HCT116 (cell line): Measurements from ENCODE around the gene ABCA9. TPM values are rescaled to one million over a fixed set of nuclear protein-coding genes. Genes with fewer than 3 reads are reported as not detected.

Source experiments
- ATAC-seq: fragments of 200-7000 bp; cut with Tn5 transposase; 2 replicates; pipeline ENCODE4 v1.9.1; 2020; ENCODE audit warnings: mild to moderate bottlenecking, moderate library complexity
- BruUV-seq: library from RNA; stranded (reverse); fragments of 400-500 nt; replicated peaks from 2 replicates; lab custom pipeline; 2021; lab: Mats Ljungman, UMichigan
- CTCF ChIA-PET: fragments of 300-600 bp; sonication (Branson Sonifier 250); formaldehyde crosslinking; loops from one replicate; lab custom pipeline; 2021; ENCODE audit warnings: antibody characterized with exemption; lab: Charles Lee
- POLR2A ChIA-PET: fragments of 300-600, 350-600 bp; sonication (Branson Sonifier 250); formaldehyde crosslinking; loops from one replicate; lab custom pipeline; 2021; ENCODE audit warnings: antibody characterized with exemption; lab: Charles Lee
- RAD21 ChIA-PET, 2 experiments: fragments of 300-600 bp; sonication (Branson Sonifier 250); formaldehyde crosslinking; loops; one replicate each; lab custom pipeline; 2023; ENCODE audit warnings: low total read pairs in 2 of 2; ENCODE audit not compliant: uncharacterized antibody in 2 of 2, unreplicated experiment in 2 of 2, low non-redundant PET in 1 of 2; lab: Charles Lee
- DNase-seq: peaks from one replicate; pipeline ENCODE4 v3.0.0-alpha.2; 2010; ENCODE audit warnings: low read depth, low spot score
- H2AFZ ChIP-seq: fragments of 200-600 bp; shearing (Covaris generic), sonication (generic); 2 replicates; pipeline ENCODE4 v1.6.1; 2017; ENCODE audit warnings: low read depth, mixed run types, mixed read lengths, antibody characterized with exemption, low read length; ENCODE audit not compliant: poor library complexity, severe bottlenecking
- H3K27ac ChIP-seq: 2 replicates; pipeline ENCODE4 v1.5.1; 2012; ENCODE audit warnings: low read depth, low read length
- H3K27me3 ChIP-seq: fragments of 200-600 bp; sonication (generic); 2 replicates; pipeline ENCODE4 v1.6.1; 2016; ENCODE audit warnings: mixed run types, low read length, mixed read lengths; ENCODE audit not compliant: insufficient read depth
- H3K36me3 ChIP-seq, 2 experiments: fragments of 200-500 bp in 1 of 2; fragments of 200-600 bp in 1 of 2; sonication (Bioruptor generic) in 1 of 2; sonication (generic) in 1 of 2; 2 replicates each; pipeline versions ENCODE4 v1.5.1 to v1.6.1; 2014 to 2016; ENCODE audit warnings: low read length in 2 of 2, inconsistent platforms in 1 of 2, mixed read lengths in 1 of 2, mixed run types in 1 of 2; ENCODE audit not compliant: insufficient read depth in 2 of 2, control insufficient read depth in 1 of 2
- H3K4me1 ChIP-seq, 2 experiments: fragments of 200-600 bp in 1 of 2; sonication (generic) in 1 of 2; 2 replicates each; pipeline versions ENCODE4 v1.5.1 to v1.6.1; 2012 to 2017; ENCODE audit warnings: low read length in 2 of 2, inconsistent platforms in 1 of 2, mild to moderate bottlenecking in 1 of 2, mixed read lengths in 1 of 2, mixed run types in 1 of 2, moderate library complexity in 1 of 2; ENCODE audit not compliant: insufficient read depth in 2 of 2, control insufficient read depth in 1 of 2
- H3K4me2 ChIP-seq: fragments of 200-600 bp; sonication (generic); 2 replicates; pipeline ENCODE4 v1.6.1; 2017; ENCODE audit warnings: mixed run types, low read length, mixed read lengths
- H3K4me3 ChIP-seq, 2 experiments: fragments of 200-600 bp in 1 of 2; sonication (generic) in 1 of 2; replicated peaks in 1 of 2; 2 replicates each; pipeline ENCODE4 v1.5.1; 2011 to 2016; ENCODE audit warnings: low read length in 2 of 2, control low read depth in 1 of 2, low read depth in 1 of 2, mild to moderate bottlenecking in 1 of 2, mixed read lengths in 1 of 2, mixed run types in 1 of 2
- H3K79me2 ChIP-seq: fragments of 200-600 bp; sonication (generic); 2 replicates; pipeline ENCODE4 v1.6.1; 2017; ENCODE audit warnings: mild to moderate bottlenecking, mixed run types, low read length, moderate library complexity, mixed read lengths; ENCODE audit not compliant: insufficient read depth
- H3K9ac ChIP-seq: fragments of 200-600 bp; sonication (generic); 2 replicates; pipeline ENCODE4 v1.6.1; 2016; ENCODE audit warnings: low read length, mixed read lengths
- H3K9me2 ChIP-seq: fragments of 200-600 bp; sonication (generic), shearing (Covaris generic); 2 replicates; pipeline ENCODE4 v1.6.1; 2017; ENCODE audit warnings: mixed run types, mild to moderate bottlenecking, moderate library complexity; ENCODE audit not compliant: insufficient read depth
- H3K9me3 ChIP-seq, 2 experiments: fragments of 200-500 bp in 1 of 2; fragments of 200-600 bp in 1 of 2; sonication (Bioruptor generic) in 1 of 2; sonication (generic) in 1 of 2; 2 replicates each; pipeline ENCODE4 v1.6.1; 2014 to 2017; ENCODE audit warnings: low read length in 2 of 2, mixed read lengths in 2 of 2, inconsistent platforms in 1 of 2, low read depth in 1 of 2, mild to moderate bottlenecking in 1 of 2, mixed run types in 1 of 2, moderate library complexity in 1 of 2; ENCODE audit not compliant: control insufficient read depth in 1 of 2, insufficient read depth in 1 of 2
- H4K20me1 ChIP-seq: fragments of 200-600 bp; sonication (generic), shearing (Covaris generic); 2 replicates; pipeline ENCODE4 v1.6.1; 2017; ENCODE audit warnings: mixed run types, mild to moderate bottlenecking, moderate library complexity; ENCODE audit not compliant: insufficient read depth
- CBX3 ChIP-seq: IDR thresholded peaks from 2 replicates; pipeline ENCODE4 v1.6.1; 2012; ENCODE audit warnings: low read depth
- EGR1 ChIP-seq: IDR thresholded peaks from 2 replicates; pipeline ENCODE4 v1.6.1; 2012; ENCODE audit warnings: low read depth
- ELF1 ChIP-seq: IDR thresholded peaks from 2 replicates; pipeline ENCODE4 v1.6.1; 2012; ENCODE audit warnings: low read depth, borderline replicate concordance
- JUND ChIP-seq: IDR thresholded peaks from 2 replicates; pipeline ENCODE4 v1.6.1; 2012
- RAD21 ChIP-seq: IDR thresholded peaks from 2 replicates; pipeline ENCODE4 v1.6.1; 2012; ENCODE audit warnings: low read depth, mild to moderate bottlenecking
- SRF ChIP-seq: IDR thresholded peaks from 2 replicates; pipeline ENCODE4 v1.6.1; 2012; ENCODE audit warnings: low read depth
- YY1 ChIP-seq: IDR thresholded peaks from 2 replicates; pipeline ENCODE4 v1.6.1; 2011; ENCODE audit warnings: low read length, low read depth, moderate library complexity, mild to moderate bottlenecking; ENCODE audit not compliant: insufficient replicate concordance; ENCODE audit errors: extremely low read depth
- ZFX ChIP-seq: fragments of 450-650 bp; IDR thresholded peaks from 2 replicates; pipeline ENCODE4 v1.6.1; 2017
- ZNF274 ChIP-seq: fragments of 200-500 bp; sonication (Bioruptor generic); IDR thresholded peaks from 2 replicates; pipeline ENCODE4 v1.6.1; 2014; ENCODE audit warnings: mild to moderate bottlenecking, low read depth, low read length, inconsistent platforms
- intact Hi-C: fragments of 100-400 bp; cut with micrococcal nuclease; formaldehyde crosslinking; loops from 2 replicates; pipeline ENCODE4 v1.10.0; 2022
- total RNA-seq: library from RNA; stranded (reverse); gene quantifications from one replicate; pipeline ENCODE4 v1.2.1, GENCODE V29; 2021; ENCODE audit not compliant: unreplicated experiment
- TF ChIP-seq, protein P1 (sequence below): IDR thresholded peaks from 2 replicates; pipeline ENCODE4 v1.6.1; 2012
- TF ChIP-seq, protein P2 (sequence below), 3 experiments: fragments of 200-600 bp in 1 of 3; sonication (generic) in 1 of 3; IDR thresholded peaks in 2 of 3; conservative IDR thresholded peaks in 1 of 3; 2 replicates each; pipeline ENCODE4 v1.5.1; 2012 to 2017; ENCODE audit warnings: low read depth in 2 of 3, low read length in 2 of 3, antibody characterized with exemption in 1 of 3, borderline replicate concordance in 1 of 3, control low read depth in 1 of 3, mild to moderate bottlenecking in 1 of 3, mixed read lengths in 1 of 3, mixed run types in 1 of 3, moderate library complexity in 1 of 3; ENCODE audit not compliant: insufficient read depth in 1 of 3
- TF ChIP-seq, protein P3 (sequence below): IDR thresholded peaks from 2 replicates; pipeline ENCODE4 v1.6.1; 2011; ENCODE audit warnings: mild to moderate bottlenecking, low read length, moderate library complexity; ENCODE audit not compliant: insufficient replicate concordance; ENCODE audit errors: extremely low read depth

The ABCA9 gene
- total RNA-seq, 1 experiment from 2014 or later, result not detected

DNA sequence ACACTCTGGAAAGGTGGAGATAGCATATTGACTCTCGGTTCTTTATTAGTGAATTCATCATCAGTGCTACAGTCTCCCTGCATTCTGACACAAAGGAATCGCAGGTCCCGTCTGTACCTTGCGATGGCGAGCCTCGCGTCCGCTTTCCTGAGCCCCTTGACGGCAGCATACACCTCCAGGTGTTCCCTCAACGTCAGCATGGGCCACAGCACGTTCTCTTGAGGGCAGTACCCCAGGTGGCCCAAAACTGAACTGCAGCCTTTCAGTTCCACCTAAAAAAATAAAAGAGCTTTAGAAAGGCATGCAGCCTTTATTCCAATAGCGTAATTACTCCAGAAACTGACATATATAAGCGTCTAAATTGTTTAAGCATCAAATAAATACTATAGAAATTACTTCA, 24.2 kb upstream of the ABCA9 start:
- Histone ChIP-seq H3K27me3 (no peaks in the 10 kb centered on the region), H3K9ac (no peak overlapping the region), H3K36me3 (no peaks in the 10 kb centered on the region), H4K20me1 (no peaks in the 10 kb centered on the region), H2AFZ (peak overlapping the region; percentile 54), H3K9me2 (no peaks in the 10 kb centered on the region), H3K27ac (no peak overlapping the region), H3K4me3 (no peak overlapping the region), H3K4me1 (no peaks in the 10 kb centered on the region; a peak in 1 of 4 replicates), H3K4me2 (peak overlapping the region; percentile 50), H3K79me2 (no peaks in the 10 kb centered on the region), H3K9me3 (peaks cover 0 to 6% of the 10 kb centered on the region in 2 experiments; a peak in 1 of 4 replicates)
- intact Hi-C loops, result no loop called here
- peak; percentile 41; the same call in 1 of the 2 replicates for TF ChIP-seq RAD21
- peak; percentile 84 for TF ChIP-seq CBX3
- TF ChIP-seq, protein P1, sequence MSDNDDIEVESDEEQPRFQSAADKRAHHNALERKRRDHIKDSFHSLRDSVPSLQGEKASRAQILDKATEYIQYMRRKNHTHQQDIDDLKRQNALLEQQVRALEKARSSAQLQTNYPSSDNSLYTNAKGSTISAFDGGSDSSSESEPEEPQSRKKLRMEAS, result peak; percentile 85
- no peak for TF ChIP-seq ELF1
- no peak for TF ChIP-seq ZNF274
- TF ChIP-seq, protein P2, sequence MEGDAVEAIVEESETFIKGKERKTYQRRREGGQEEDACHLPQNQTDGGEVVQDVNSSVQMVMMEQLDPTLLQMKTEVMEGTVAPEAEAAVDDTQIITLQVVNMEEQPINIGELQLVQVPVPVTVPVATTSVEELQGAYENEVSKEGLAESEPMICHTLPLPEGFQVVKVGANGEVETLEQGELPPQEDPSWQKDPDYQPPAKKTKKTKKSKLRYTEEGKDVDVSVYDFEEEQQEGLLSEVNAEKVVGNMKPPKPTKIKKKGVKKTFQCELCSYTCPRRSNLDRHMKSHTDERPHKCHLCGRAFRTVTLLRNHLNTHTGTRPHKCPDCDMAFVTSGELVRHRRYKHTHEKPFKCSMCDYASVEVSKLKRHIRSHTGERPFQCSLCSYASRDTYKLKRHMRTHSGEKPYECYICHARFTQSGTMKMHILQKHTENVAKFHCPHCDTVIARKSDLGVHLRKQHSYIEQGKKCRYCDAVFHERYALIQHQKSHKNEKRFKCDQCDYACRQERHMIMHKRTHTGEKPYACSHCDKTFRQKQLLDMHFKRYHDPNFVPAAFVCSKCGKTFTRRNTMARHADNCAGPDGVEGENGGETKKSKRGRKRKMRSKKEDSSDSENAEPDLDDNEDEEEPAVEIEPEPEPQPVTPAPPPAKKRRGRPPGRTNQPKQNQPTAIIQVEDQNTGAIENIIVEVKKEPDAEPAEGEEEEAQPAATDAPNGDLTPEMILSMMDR (IDR thresholded peaks at IDR 0.05 in 2 of 3, conservative IDR thresholded peaks at IDR 0.05 in 1 of 3; ENCODE audit: borderline replicate concordance in 1 of 3, insufficient read depth in 1 of 3, low read depth in 2 of 3, low read length in 2 of 3), result peak; percentile 47 to 85 (median 82); a peak in 5 of 6 replicates
- no peak for TF ChIP-seq ZFX
- ChIA-PET RAD21 (no interaction called here), CTCF (interaction anchor here (0.6 to 1.7 kb wide), 18 partner anchors 8 to 169 kb away, joined by 3 to 14 read pairs (median 4); partner anchors contain the start of genes ABCA6 and ABCA8), POLR2A (no interaction called here)
- DNase-seq (peak; percentile 81), ATAC-seq (peak; percentile 100)
- BruUV-seq, result no TSS peak

DNA sequence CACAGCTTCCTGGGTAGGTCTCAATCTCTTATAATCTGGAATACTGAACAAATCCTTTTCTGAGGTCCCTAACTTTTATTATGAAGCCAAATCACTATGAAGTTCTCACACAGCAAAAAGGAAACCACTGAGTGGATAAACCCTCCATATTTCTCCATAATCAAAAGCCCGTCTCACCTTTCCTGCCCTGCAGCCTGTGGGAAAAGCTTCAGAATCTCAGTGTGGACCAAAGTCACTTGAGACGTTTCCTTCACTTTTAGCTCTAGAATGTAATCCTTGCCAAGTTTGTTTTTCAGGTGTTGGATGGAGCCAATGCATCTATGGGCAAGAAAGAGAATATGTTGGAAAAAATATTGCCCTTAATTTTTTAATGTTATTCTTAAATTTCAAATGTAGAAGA, 22.0 kb upstream of the ABCA9 start:
- H3K4me1 ChIP-seq, result no peaks in the 10 kb centered on the region; a peak in 1 of 4 replicates
- RAD21 ChIA-PET, result no interaction called here
- TF ChIP-seq YY1 (no peak), EGR1 (no peak), JUND (no peak), SRF (no peak), RAD21 (no peak), ELF1 (no peak), ZNF274 (no peak)
- TF ChIP-seq, protein P3, sequence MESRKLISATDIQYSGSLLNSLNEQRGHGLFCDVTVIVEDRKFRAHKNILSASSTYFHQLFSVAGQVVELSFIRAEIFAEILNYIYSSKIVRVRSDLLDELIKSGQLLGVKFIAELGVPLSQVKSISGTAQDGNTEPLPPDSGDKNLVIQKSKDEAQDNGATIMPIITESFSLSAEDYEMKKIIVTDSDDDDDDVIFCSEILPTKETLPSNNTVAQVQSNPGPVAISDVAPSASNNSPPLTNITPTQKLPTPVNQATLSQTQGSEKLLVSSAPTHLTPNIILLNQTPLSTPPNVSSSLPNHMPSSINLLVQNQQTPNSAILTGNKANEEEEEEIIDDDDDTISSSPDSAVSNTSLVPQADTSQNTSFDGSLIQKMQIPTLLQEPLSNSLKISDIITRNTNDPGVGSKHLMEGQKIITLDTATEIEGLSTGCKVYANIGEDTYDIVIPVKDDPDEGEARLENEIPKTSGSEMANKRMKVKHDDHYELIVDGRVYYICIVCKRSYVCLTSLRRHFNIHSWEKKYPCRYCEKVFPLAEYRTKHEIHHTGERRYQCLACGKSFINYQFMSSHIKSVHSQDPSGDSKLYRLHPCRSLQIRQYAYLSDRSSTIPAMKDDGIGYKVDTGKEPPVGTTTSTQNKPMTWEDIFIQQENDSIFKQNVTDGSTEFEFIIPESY, result no peak
- H3K9me3 ChIP-seq, result peaks cover 0 to 6% of the 10 kb centered on the region in 2 experiments; a peak in 1 of 4 replicates
- H3K4me2 ChIP-seq, result no peak overlapping the region
- no peaks in the 10 kb centered on the region for H3K79me2 ChIP-seq
- H3K36me3 ChIP-seq, result no peaks in the 10 kb centered on the region
- no peaks in the 10 kb centered on the region for H4K20me1 ChIP-seq
- no peaks in the 10 kb centered on the region for H3K27me3 ChIP-seq
- no peak overlapping the region for H2AFZ ChIP-seq
- ATAC-seq (no peak), DNase-seq (no peak)
- H3K9me2 ChIP-seq, result no peaks in the 10 kb centered on the region
- POLR2A ChIA-PET, result no interaction called here
- no peak overlapping the region for H3K27ac ChIP-seq
- intact Hi-C loops, result no loop called here
- CTCF ChIA-PET, result no interaction called here
- BruUV-seq, result no TSS peak
- H3K4me3 ChIP-seq, result no peak overlapping the region
- no peak overlapping the region for H3K9ac ChIP-seq
